AG04450 (cell line): ENCODE data around the gene WASHC4. TPM values are rescaled to one million over a fixed set of nuclear protein-coding genes. Genes with fewer than 3 reads are reported as not detected.

Source experiments
- CTCF ChIA-PET: fragments of 300-600, 350-600 bp; formaldehyde crosslinking; extraction: SDS; loops from one replicate; lab custom pipeline; 2022; ENCODE audit warnings: antibody characterized with exemption, inconsistent platforms; lab: Charles Lee
- POLR2A ChIA-PET: fragments of 350-600 bp; formaldehyde crosslinking; extraction: SDS; loops from one replicate; lab custom pipeline; 2021; ENCODE audit warnings: antibody characterized with exemption, inconsistent platforms; lab: Yijun Ruan, JAX
- DNase-seq: peaks from one replicate; pipeline ENCODE4 v3.0.0-alpha.2; 2011; ENCODE audit warnings: low read depth, low spot score
- H3K27ac ChIP-seq: one replicate; pipeline ENCODE4 v1.5.1; 2012; ENCODE audit warnings: low read depth, low read length, control low read depth
- H3K27me3 ChIP-seq: one replicate; pipeline ENCODE4 v1.6.0; 2012; ENCODE audit warnings: low read length; ENCODE audit not compliant: control insufficient read depth, insufficient read depth
- H3K4me3 ChIP-seq: 2 replicates; pipeline ENCODE4 v1.5.1; 2011; ENCODE audit warnings: mild to moderate bottlenecking, low read depth, low read length, control low read depth
- H3K9me3 ChIP-seq: 2 replicates; pipeline ENCODE4 v1.5.1; 2012; ENCODE audit warnings: low read length; ENCODE audit not compliant: control insufficient read depth, insufficient read depth
- CTCF ChIP-seq: IDR thresholded peaks from 2 replicates; pipeline ENCODE4 v1.5.1; 2011; ENCODE audit warnings: low read depth, low read length, control low read depth, inconsistent platforms
- polyA plus RNA-seq: library from polyadenylated mRNA; depleted of rRNA; stranded (reverse); fragments of >200 nt; gene quantifications from 2 replicates; pipeline ENCODE4 v1.2.3, GENCODE V29; 2011

WASHC4 gene
- polyA plus RNA-seq, 1 experiment, result 59.4 TPM

GRCh38 chr12:105200385-105200784 lies 92.9 kb downstream of the WASHC4 start:
- TF ChIP-seq CTCF, result no peak
- Histone ChIP-seq H3K9me3 (no peaks in the 10 kb centered on the region; the same call in 1 of the 2 replicates), H3K27me3 (no peaks in the 10 kb centered on the region), H3K4me3 (no peak overlapping the region), H3K27ac (peak overlapping the region; percentile 21)
- POLR2A ChIA-PET, result no interaction called here
- CTCF ChIA-PET, result interaction anchor here (0.9 kb wide), 1 partner anchor 184 kb away, joined by 3 read pairs; no protein-coding TSS in a partner anchor
- no peak for DNase-seq

- no peak for DNase-seq
- H3K27me3 ChIP-seq, result no peaks in the 10 kb centered on the region
Observed at GRCh38 chr12:105201299-105201698, 93.8 kb downstream of the WASHC4 start.

GRCh38 chr12:105202202-105202601 lies 94.7 kb downstream of the WASHC4 start:
- POLR2A ChIA-PET, result no interaction called here
- Histone ChIP-seq H3K27ac (no peak overlapping the region), H3K9me3 (no peaks in the 10 kb centered on the region; the same call in 1 of the 2 replicates), H3K27me3 (no peaks in the 10 kb centered on the region), H3K4me3 (no peak overlapping the region)
- no peak for TF ChIP-seq CTCF
- CTCF ChIA-PET, result interaction anchor here (1.4 kb wide), 1 partner anchor 19 kb away, joined by 4 read pairs; no protein-coding TSS in a partner anchor
- no peak for DNase-seq

More at GRCh38 chr12:105201299-105201698, 93.8 kb downstream of the WASHC4 start:
- Histone ChIP-seq H3K27ac (no peak overlapping the region), H3K4me3 (no peak overlapping the region), H3K9me3 (no peaks in the 10 kb centered on the region; the same call in 1 of the 2 replicates)
- ChIA-PET CTCF (interaction anchor here (0.9 to 1.4 kb wide), 2 partner anchors 20 to 183 kb away, joined by 3 to 4 read pairs; no protein-coding TSS in a partner anchor), POLR2A (no interaction called here)
- no peak for TF ChIP-seq CTCF

- no peak for DNase-seq
- no peak overlapping the region for H3K27ac ChIP-seq
- H3K9me3 ChIP-seq, result no peaks in the 10 kb centered on the region; the same call in 1 of the 2 replicates
- TF ChIP-seq CTCF, result no peak
- ChIA-PET POLR2A (no interaction called here), CTCF (no interaction called here)
- no peak overlapping the region for H3K4me3 ChIP-seq
- no peaks in the 10 kb centered on the region for H3K27me3 ChIP-seq
Observed at GRCh38 chr12:105204127-105204526, 96.6 kb downstream of the WASHC4 start.

- Histone ChIP-seq H3K27ac (no peak overlapping the region), H3K27me3 (no peaks in the 10 kb centered on the region), H3K9me3 (no peaks in the 10 kb centered on the region; the same call in 1 of the 2 replicates), H3K4me3 (no peak overlapping the region)
- no peak for TF ChIP-seq CTCF
- ChIA-PET CTCF (interaction anchor here (0.8 to 1.4 kb wide), 3 partner anchors 8 to 216 kb away, joined by 3 to 4 read pairs (median 3); no protein-coding TSS in a partner anchor), POLR2A (interaction anchor here (1.0 kb wide), 1 partner anchor 126 kb away, joined by 3 read pairs; no protein-coding TSS in a partner anchor)
- peak; percentile 8 for DNase-seq
Observed at GRCh38 chr12:105204916-105205315, 97.4 kb downstream of the WASHC4 start.
